PC-3 (cell line): ENCODE measurements around the gene FAM229B. TPM values are rescaled to one million over a fixed set of nuclear protein-coding genes. Genes with fewer than 3 reads are reported as not detected.
"Not testable (repeated sequence)": the region's sequence is repeated elsewhere in the genome, so short reads cannot be mapped to it uniquely, and the experiment has no call there.

Source experiments
- ATAC-seq: fragments of 200-7000 bp; cut with Tn5 transposase; 2 replicates; pipeline ENCODE4 v1.9.1; 2020; ENCODE audit warnings: mild to moderate bottlenecking, moderate library complexity
- BruUV-seq: library from RNA; stranded (reverse); fragments of 400-500 nt; replicated peaks from 2 replicates; lab custom pipeline; 2021; lab: Mats Ljungman, UMichigan
- CTCF ChIA-PET: fragments of 300-600 bp; sonication (Branson Sonifier 250); formaldehyde crosslinking; loops from one replicate; lab custom pipeline; 2022; ENCODE audit warnings: antibody characterized with exemption; lab: Charles Lee
- POLR2A ChIA-PET: fragments of 300-600 bp; sonication (Branson Sonifier 250); formaldehyde crosslinking; loops from one replicate; lab custom pipeline; 2022; ENCODE audit warnings: antibody characterized with exemption; ENCODE audit not compliant: unreplicated experiment; lab: Charles Lee
- DNase-seq: peaks from one replicate; pipeline ENCODE4 v3.0.0-alpha.2; 2015
- H2AFZ ChIP-seq: fragments of 300-600 bp; sonication (generic); 2 replicates; pipeline ENCODE4 v1.6.0; 2016; ENCODE audit warnings: antibody characterized with exemption, low read length
- H3F3A ChIP-seq: fragments of 300-600 bp; sonication (generic); one replicate; pipeline ENCODE4 v1.6.0; 2017; ENCODE audit warnings: antibody characterized with exemption, low read length, control low read depth, mild to moderate bottlenecking; ENCODE audit not compliant: unreplicated experiment
- H3K27ac ChIP-seq: fragments of 300-600 bp; sonication (generic); 2 replicates; pipeline ENCODE4 v1.5.1; 2016; ENCODE audit warnings: mild to moderate bottlenecking, low read length
- H3K27me3 ChIP-seq: fragments of 300-600 bp; sonication (generic); 2 replicates; pipeline ENCODE4 v1.6.1; 2016; ENCODE audit warnings: low read length, mixed read lengths
- H3K36me3 ChIP-seq: fragments of 300-600 bp; sonication (generic); 2 replicates; pipeline ENCODE4 v1.6.1; 2016; ENCODE audit warnings: low read depth, mixed run types, low read length, mixed read lengths
- H3K4me1 ChIP-seq: fragments of 300-600 bp; sonication (generic); 2 replicates; pipeline ENCODE4 v1.5.1; 2016; ENCODE audit warnings: low read length; ENCODE audit not compliant: insufficient read depth
- H3K4me2 ChIP-seq: fragments of 300-600 bp; sonication (generic); 2 replicates; pipeline ENCODE4 v1.6.0; 2016; ENCODE audit warnings: low read length
- H3K4me3 ChIP-seq: fragments of 300-600 bp; sonication (generic); 2 replicates; pipeline ENCODE4 v1.5.1; 2016; ENCODE audit warnings: mild to moderate bottlenecking, low read length, mixed read lengths
- H3K79me2 ChIP-seq: fragments of 300-600 bp; sonication (generic); 2 replicates; pipeline ENCODE4 v1.6.1; 2017; ENCODE audit warnings: low read length, mixed read lengths
- H3K9ac ChIP-seq: fragments of 300-600 bp; sonication (generic); 2 replicates; pipeline ENCODE4 v1.6.0; 2016; ENCODE audit warnings: mild to moderate bottlenecking, low read length
- H3K9me2 ChIP-seq: fragments of 300-600 bp; sonication (generic); replicated peaks from 2 replicates; pipeline ENCODE4 v1.6.1; 2016; ENCODE audit warnings: mixed run types, low read length, mixed read lengths
- H3K9me3 ChIP-seq: fragments of 300-600 bp; sonication (generic); 2 replicates; pipeline ENCODE4 v1.6.1; 2016; ENCODE audit warnings: low read length, mixed read lengths
- H4K20me1 ChIP-seq: fragments of 300-600 bp; sonication (generic); 2 replicates; pipeline ENCODE4 v1.6.1; 2016; ENCODE audit warnings: low read length, mixed read lengths
- CTCF ChIP-seq: fragments of 300-600 bp; sonication (generic); conservative IDR thresholded peaks from 2 replicates; pipeline ENCODE4 v1.5.1; 2017; ENCODE audit warnings: antibody characterized with exemption, low read depth, mild to moderate bottlenecking, low read length
- EZH2 ChIP-seq: fragments of 300-600 bp; sonication (generic); IDR thresholded peaks from one replicate; pipeline ENCODE4 v1.6.1; 2017; ENCODE audit warnings: antibody characterized with exemption, mild to moderate bottlenecking, low read length; ENCODE audit not compliant: unreplicated experiment
- EZH2phosphoT487 ChIP-seq: fragments of 300-600 bp; sonication (generic); IDR thresholded peaks from 2 replicates; pipeline ENCODE4 v1.6.1; 2018; ENCODE audit warnings: mild to moderate bottlenecking, antibody characterized with exemption, low read length, borderline replicate concordance
- intact Hi-C: fragments of 100-400 bp; cut with micrococcal nuclease; formaldehyde crosslinking; loops from 2 replicates; pipeline ENCODE4 v1.9.0; 2023
- total RNA-seq: library from RNA; depleted of rRNA; stranded (reverse); fragments of >200 nt; gene quantifications from 2 replicates; pipeline ENCODE4 v1.2.3, GENCODE V29; 2014

Gene FAM229B
- total RNA-seq, 1 experiment from 2014 or later: 6.7 TPM

- CTCF ChIA-PET: interaction anchor here (0.6 kb wide), 1 partner anchor 1660 kb away, joined by 4 read pairs; no protein-coding TSS in a partner anchor
- Histone ChIP-seq H3F3A (no peaks in the 10 kb centered on the region), H3K4me3 (no peak overlapping the region), H3K4me2 (no peak overlapping the region), H3K27ac (no peak overlapping the region), H3K9me2 (no peaks in the 10 kb centered on the region), H3K9ac (no peak overlapping the region), H3K36me3 (no peaks in the 10 kb centered on the region), H3K79me2 (no peaks in the 10 kb centered on the region), H4K20me1 (no peaks in the 10 kb centered on the region), H3K4me1 (peaks cover 14% of the 10 kb centered on the region), H2AFZ (no peak overlapping the region), H3K9me3 (no peaks in the 10 kb centered on the region), H3K27me3 (no peaks in the 10 kb centered on the region)
- intact Hi-C loops: loop anchor here (5.0 to 10.0 kb wide), 2 partner anchors 48 to 560 kb away; partner anchors contain the start of gene REV3L
- POLR2A ChIA-PET: no interaction called here
- ATAC-seq: no peak
- DNase-seq: no peak
- no TSS peak for BruUV-seq
- no peak for TF ChIP-seq EZH2
- no peak for TF ChIP-seq CTCF
- no peak for TF ChIP-seq EZH2phosphoT487
These were observed 42.5 kb upstream of the FAM229B start for GRCh38 chr6:112044856-112045255.

DNA sequence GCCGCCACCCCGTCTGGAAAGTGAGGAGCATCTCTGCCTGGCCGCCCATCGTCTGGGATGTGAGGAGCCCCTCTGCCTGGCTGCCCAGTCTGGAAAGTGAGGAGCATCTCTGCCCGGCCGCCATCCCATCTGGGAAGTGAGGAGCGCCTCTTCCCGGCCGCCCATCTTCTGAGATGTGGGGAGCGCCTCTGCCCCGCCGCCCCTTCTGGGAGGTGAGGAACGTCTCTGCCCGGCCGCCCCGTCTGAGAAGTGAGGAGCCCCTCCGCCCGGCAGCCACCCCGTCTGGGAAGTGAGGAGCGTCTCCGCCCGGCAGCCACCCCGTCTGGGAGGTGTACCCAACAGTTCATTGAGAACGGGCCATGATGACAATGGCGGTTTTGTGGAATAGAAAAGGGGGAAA, 39.9 kb upstream of the FAM229B start:
- DNase-seq, H4K20me1 ChIP-seq, H3K27me3 ChIP-seq, H3K79me2 ChIP-seq, POLR2A ChIA-PET, H3K9me2 ChIP-seq, H3K9ac ChIP-seq, H3K9me3 ChIP-seq, H3F3A ChIP-seq, H3K27ac ChIP-seq, H3K4me2 ChIP-seq, CTCF ChIA-PET, H3K4me3 ChIP-seq, H3K36me3 ChIP-seq, H2AFZ ChIP-seq, ATAC-seq, H3K4me1 ChIP-seq, BruUV-seq: not testable (repeated sequence)
- intact Hi-C loops: loop anchor here (10.0 kb wide), 1 partner anchor 563 kb away; the partner anchor contains the start of gene REV3L

DNA sequence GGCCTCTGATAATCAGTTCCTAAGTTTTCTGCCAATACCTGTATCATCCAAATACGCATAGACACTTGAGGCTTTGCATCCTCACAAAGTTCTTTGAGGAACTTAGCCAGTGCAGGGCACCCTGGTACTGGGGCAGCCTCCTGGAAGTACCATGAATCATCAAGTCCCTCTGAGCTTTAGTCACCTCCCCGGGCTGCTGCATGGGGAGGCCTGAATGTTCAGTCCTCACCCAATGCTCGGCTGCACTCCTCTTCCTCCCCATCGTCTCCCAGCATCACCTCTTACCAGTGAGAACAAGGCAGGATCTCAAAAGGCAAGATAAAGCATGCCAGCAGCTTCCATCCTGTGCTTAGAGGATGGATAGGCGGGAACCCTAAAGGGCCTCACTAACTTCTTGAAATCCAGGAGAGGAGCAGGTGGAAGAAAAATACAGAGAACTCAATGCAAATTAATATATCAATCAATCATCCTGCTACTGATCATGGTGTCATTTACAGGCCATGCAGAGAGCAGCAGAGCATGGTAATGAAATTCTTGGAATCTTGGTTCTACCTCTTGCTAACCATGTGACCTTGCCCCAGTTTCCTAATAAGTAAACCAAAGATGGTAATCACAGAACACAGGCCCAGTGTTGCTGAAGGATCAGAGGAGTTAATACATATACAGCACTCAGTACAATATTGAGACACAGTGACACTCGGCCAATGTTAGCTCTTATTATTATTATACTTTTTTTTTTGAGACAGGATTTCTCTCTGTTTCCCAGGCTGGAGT, 38.2 kb upstream of the FAM229B start:
- CTCF ChIA-PET: no interaction called here
- H3K79me2 ChIP-seq: no peaks in the 10 kb centered on the region
- POLR2A ChIA-PET: no interaction called here
- BruUV-seq: no TSS peak
- H3F3A ChIP-seq: no peaks in the 10 kb centered on the region
- no peaks in the 10 kb centered on the region for H3K9me2 ChIP-seq
- no peak overlapping the region for H3K4me2 ChIP-seq
- ATAC-seq (no peak), DNase-seq (peak; percentile 5)
- no peak overlapping the region for H3K9ac ChIP-seq
- H3K27ac ChIP-seq: no peak overlapping the region
- H3K4me3 ChIP-seq: no peak overlapping the region
- H2AFZ ChIP-seq: no peak overlapping the region
- no peaks in the 10 kb centered on the region for H3K4me1 ChIP-seq
- no peaks in the 10 kb centered on the region for H4K20me1 ChIP-seq
- TF ChIP-seq CTCF (no peak), EZH2phosphoT487 (no peak), EZH2 (no peak)
- H3K27me3 ChIP-seq: no peaks in the 10 kb centered on the region
- no peaks in the 10 kb centered on the region for H3K36me3 ChIP-seq
- intact Hi-C loops: loop anchor here (10.0 kb wide), 1 partner anchor 564 kb away; the partner anchor contains the start of gene REV3L
- no peaks in the 10 kb centered on the region for H3K9me3 ChIP-seq
